ENCODE results near the gene APAF1. TPM values are rescaled to one million over a fixed set of nuclear protein-coding genes. Genes with fewer than 3 reads are reported as not detected.

Gene APAF1
- total RNA-seq, 1 experiment from 2014 or later, result 19.3 TPM

DNA sequence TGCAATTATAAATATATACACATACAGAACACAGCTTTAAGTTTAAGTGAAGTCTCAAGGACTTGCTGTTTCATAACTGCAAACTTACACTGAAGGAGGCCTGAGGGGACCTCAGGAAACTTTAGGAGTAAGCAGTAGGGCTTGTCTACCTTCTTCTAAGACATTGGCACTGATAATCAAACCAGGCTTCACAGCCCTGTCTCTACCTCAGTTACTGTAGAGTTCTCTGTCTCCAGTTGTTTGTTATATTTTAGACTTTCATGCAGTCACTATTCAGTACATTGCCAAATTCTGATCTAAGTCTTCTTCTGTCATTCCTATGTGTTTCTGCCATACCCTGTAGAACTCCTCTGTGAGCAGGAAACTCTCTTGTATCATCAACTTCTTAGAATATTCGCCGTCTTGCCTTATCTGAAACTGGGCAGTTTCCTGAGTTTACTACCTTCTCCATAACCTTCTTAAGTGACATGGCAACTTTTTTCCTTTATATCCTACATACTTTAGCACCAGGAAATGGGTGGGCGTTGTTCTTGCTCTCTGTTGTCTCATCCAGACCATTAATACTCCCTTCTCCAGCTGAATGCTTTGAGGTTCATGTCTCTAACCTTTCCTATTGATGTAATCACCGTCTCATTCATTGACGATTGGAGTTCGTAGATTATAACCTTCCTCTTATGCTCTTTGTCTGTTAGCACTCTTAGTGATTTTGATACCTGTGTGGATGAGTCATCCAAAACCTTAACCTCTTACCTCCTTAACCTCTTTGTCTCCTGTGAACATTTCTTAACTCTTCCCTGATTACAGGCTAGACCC, 11.4 kb downstream of the APAF1 start:
- no peak for ATAC-seq

More for the DNA sequence above, 11.4 kb downstream of the APAF1 start:
- TF ChIP-seq ZNF423 (CRISPR knock-in tag; IDR thresholded peaks at IDR 0.05) (no peak), SMAD3 (CRISPR knock-in tag; IDR thresholded peaks at IDR 0.05; ENCODE audit: borderline replicate concordance) (no peak), NR2C2 (CRISPR knock-in tag; IDR thresholded peaks at IDR 0.05) (no peak), FOXP1 (CRISPR knock-in tag; IDR thresholded peaks at IDR 0.05; ENCODE audit: borderline replicate concordance) (no peak), SOX15 (CRISPR knock-in tag; IDR thresholded peaks at IDR 0.05) (no peak), ZBTB21 (CRISPR knock-in tag; IDR thresholded peaks at IDR 0.05; ENCODE audit: borderline replicate concordance) (no peak)
- TF ChIP-seq, protein P1, sequence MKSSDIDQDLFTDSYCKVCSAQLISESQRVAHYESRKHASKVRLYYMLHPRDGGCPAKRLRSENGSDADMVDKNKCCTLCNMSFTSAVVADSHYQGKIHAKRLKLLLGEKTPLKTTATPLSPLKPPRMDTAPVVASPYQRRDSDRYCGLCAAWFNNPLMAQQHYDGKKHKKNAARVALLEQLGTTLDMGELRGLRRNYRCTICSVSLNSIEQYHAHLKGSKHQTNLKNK (CRISPR knock-in tag; IDR thresholded peaks at IDR 0.05), result no peak
- TF ChIP-seq, protein P2, sequence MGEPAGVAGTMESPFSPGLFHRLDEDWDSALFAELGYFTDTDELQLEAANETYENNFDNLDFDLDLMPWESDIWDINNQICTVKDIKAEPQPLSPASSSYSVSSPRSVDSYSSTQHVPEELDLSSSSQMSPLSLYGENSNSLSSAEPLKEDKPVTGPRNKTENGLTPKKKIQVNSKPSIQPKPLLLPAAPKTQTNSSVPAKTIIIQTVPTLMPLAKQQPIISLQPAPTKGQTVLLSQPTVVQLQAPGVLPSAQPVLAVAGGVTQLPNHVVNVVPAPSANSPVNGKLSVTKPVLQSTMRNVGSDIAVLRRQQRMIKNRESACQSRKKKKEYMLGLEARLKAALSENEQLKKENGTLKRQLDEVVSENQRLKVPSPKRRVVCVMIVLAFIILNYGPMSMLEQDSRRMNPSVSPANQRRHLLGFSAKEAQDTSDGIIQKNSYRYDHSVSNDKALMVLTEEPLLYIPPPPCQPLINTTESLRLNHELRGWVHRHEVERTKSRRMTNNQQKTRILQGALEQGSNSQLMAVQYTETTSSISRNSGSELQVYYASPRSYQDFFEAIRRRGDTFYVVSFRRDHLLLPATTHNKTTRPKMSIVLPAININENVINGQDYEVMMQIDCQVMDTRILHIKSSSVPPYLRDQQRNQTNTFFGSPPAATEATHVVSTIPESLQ (CRISPR knock-in tag; IDR thresholded peaks at IDR 0.05), result no peak
- TF ChIP-seq, protein P3, sequence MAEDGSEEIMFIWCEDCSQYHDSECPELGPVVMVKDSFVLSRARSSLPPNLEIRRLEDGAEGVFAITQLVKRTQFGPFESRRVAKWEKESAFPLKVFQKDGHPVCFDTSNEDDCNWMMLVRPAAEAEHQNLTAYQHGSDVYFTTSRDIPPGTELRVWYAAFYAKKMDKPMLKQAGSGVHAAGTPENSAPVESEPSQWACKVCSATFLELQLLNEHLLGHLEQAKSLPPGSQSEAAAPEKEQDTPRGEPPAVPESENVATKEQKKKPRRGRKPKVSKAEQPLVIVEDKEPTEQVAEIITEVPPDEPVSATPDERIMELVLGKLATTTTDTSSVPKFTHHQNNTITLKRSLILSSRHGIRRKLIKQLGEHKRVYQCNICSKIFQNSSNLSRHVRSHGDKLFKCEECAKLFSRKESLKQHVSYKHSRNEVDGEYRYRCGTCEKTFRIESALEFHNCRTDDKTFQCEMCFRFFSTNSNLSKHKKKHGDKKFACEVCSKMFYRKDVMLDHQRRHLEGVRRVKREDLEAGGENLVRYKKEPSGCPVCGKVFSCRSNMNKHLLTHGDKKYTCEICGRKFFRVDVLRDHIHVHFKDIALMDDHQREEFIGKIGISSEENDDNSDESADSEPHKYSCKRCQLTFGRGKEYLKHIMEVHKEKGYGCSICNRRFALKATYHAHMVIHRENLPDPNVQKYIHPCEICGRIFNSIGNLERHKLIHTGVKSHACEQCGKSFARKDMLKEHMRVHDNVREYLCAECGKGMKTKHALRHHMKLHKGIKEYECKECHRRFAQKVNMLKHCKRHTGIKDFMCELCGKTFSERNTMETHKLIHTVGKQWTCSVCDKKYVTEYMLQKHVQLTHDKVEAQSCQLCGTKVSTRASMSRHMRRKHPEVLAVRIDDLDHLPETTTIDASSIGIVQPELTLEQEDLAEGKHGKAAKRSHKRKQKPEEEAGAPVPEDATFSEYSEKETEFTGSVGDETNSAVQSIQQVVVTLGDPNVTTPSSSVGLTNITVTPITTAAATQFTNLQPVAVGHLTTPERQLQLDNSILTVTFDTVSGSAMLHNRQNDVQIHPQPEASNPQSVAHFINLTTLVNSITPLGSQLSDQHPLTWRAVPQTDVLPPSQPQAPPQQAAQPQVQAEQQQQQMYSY (CRISPR knock-in tag; IDR thresholded peaks at IDR 0.05), result no peak
- TF ChIP-seq, protein P4, sequence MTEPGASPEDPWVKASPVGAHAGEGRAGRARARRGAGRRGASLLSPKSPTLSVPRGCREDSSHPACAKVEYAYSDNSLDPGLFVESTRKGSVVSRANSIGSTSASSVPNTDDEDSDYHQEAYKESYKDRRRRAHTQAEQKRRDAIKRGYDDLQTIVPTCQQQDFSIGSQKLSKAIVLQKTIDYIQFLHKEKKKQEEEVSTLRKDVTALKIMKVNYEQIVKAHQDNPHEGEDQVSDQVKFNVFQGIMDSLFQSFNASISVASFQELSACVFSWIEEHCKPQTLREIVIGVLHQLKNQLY (CRISPR knock-in tag; IDR thresholded peaks at IDR 0.05), result no peak
- TF ChIP-seq, protein P5, sequence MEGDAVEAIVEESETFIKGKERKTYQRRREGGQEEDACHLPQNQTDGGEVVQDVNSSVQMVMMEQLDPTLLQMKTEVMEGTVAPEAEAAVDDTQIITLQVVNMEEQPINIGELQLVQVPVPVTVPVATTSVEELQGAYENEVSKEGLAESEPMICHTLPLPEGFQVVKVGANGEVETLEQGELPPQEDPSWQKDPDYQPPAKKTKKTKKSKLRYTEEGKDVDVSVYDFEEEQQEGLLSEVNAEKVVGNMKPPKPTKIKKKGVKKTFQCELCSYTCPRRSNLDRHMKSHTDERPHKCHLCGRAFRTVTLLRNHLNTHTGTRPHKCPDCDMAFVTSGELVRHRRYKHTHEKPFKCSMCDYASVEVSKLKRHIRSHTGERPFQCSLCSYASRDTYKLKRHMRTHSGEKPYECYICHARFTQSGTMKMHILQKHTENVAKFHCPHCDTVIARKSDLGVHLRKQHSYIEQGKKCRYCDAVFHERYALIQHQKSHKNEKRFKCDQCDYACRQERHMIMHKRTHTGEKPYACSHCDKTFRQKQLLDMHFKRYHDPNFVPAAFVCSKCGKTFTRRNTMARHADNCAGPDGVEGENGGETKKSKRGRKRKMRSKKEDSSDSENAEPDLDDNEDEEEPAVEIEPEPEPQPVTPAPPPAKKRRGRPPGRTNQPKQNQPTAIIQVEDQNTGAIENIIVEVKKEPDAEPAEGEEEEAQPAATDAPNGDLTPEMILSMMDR (IDR thresholded peaks at IDR 0.05), result no peak
- TF ChIP-seq, protein P6, sequence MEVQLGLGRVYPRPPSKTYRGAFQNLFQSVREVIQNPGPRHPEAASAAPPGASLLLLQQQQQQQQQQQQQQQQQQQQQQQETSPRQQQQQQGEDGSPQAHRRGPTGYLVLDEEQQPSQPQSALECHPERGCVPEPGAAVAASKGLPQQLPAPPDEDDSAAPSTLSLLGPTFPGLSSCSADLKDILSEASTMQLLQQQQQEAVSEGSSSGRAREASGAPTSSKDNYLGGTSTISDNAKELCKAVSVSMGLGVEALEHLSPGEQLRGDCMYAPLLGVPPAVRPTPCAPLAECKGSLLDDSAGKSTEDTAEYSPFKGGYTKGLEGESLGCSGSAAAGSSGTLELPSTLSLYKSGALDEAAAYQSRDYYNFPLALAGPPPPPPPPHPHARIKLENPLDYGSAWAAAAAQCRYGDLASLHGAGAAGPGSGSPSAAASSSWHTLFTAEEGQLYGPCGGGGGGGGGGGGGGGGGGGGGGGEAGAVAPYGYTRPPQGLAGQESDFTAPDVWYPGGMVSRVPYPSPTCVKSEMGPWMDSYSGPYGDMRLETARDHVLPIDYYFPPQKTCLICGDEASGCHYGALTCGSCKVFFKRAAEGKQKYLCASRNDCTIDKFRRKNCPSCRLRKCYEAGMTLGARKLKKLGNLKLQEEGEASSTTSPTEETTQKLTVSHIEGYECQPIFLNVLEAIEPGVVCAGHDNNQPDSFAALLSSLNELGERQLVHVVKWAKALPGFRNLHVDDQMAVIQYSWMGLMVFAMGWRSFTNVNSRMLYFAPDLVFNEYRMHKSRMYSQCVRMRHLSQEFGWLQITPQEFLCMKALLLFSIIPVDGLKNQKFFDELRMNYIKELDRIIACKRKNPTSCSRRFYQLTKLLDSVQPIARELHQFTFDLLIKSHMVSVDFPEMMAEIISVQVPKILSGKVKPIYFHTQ (CRISPR knock-in tag; IDR thresholded peaks at IDR 0.05), result no peak
- Mint-ChIP-seq H3K9me3 (no peaks in the 10 kb centered on the region), H3K4me1 (no peaks in the 10 kb centered on the region), H3K4me3 (no peak overlapping the region), H3K27me3 (ENCODE audit: low read depth) (no peaks in the 10 kb centered on the region), H3K36me3 (peaks cover 12% of the 10 kb centered on the region; the same call in 1 of the 2 replicates), H3K27ac (no peak overlapping the region)
- ChIA-PET POLR2A (no interaction called here), CTCF (no interaction called here)
- DNase-seq (ENCODE audit: low spot score), result no peak
